NCI-H2107 (cell line): ENCODE measurements around the gene UFSP2.
"Not testable (repeated sequence)": the region's sequence is repeated elsewhere in the genome, so short reads cannot be mapped to it uniquely, and the experiment has no call there.

Experiments used
- DNase-seq: peaks from one replicate; lab custom pipeline; 2025; lab: John Stamatoyannopoulos, UW

Gene UFSP2

DNA sequence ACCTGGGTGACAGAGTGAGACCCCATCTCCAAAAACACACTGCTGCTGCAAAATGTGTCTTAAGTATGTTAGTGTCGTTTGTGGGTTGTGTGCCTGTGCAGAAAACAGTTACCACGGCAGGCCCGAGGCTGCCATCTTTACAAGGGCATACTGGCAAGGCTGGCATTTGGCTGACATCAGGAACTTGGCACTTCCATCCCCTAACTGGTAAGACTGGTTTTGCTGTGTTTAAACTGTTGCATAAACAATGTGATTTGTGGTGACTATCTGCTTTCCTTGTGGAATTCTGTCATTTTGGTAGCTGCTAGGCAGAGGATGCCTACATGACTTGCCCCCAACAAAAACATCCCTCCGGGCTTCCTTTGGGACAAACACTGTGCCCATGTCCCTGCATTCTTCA is 42.3 kb downstream of the UFSP2 start:
- no peak for DNase-seq

DNA sequence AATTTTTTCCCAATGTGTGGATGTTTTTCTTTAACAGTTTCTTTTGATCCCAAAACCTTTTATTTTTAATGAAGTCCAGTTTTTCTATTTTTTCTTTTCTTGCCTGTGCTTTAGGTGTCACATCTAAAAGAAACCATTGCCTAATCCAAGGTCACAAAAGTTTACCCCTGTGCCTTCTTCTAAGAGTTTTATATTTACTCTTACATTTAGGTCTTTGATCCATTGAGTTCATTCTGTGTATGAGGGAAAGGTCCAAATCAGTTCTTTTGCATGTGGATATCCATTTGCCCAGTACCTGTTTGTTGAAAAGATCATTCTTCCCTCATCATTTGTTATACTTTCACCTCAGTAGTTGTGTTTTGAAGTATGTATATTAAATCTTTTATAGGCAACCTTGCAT is 43.0 kb downstream of the UFSP2 start:
- no peak for DNase-seq

DNA sequence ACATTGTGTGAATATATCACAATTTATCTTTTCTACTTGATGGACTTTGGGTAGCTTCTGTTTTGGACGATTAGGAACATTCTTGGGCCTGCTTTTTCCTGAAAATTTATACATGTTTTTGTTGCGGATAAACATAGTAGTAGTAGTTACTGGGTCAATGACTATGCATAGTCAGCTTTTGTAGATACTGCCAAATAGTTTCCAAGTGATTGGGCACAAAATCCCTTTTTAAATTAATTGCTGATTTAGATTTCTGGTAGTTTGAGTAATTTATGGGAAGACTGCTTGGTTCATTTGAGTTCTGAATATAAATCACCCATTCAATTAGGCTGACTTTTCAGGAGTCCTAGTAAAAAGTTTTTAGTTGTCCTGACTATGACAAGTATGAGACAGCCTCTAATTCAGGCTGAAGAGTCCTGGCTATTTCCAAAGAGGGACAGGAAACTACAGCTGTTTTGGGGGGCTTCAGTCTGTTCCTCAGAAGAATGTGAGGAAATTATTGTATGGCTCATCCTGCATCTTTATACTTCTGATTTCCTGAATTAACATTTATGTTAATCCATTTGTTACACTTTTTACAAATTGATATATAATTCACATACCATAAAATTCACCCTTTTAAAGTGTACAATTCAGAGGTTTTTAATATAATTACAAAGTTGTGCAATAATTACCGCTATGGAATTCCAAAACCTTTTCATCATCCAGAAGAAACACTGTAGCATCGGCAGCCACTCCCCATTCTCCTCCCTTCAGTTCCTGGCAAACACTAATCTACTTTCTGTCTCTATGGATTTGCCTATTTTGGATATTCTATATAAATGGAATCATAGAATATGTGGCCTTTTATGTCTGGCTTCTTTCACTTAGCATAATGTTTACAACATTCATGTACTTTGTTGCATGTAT is 44.2 kb downstream of the UFSP2 start:
- no peak for DNase-seq

DNA sequence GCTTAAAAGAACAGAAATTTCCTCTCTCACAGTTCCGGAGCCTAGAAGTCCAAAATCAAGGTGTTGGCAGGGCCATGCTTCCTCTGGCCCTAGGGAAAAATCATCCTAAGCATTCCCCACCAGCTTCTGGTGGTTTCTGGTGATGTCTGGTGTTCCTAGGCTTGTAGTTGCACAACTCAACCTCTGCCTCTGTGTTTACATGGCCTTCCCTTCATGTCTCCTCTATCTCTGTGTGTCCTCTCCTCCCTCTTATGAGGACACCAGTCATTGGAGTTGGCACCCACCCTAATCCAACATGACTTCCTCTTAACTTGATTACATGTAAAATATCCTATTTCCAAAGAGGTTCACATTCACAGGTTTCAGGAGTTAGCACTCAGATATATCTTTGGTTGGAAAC is 45.4 kb downstream of the UFSP2 start:
- no peak for DNase-seq

DNA sequence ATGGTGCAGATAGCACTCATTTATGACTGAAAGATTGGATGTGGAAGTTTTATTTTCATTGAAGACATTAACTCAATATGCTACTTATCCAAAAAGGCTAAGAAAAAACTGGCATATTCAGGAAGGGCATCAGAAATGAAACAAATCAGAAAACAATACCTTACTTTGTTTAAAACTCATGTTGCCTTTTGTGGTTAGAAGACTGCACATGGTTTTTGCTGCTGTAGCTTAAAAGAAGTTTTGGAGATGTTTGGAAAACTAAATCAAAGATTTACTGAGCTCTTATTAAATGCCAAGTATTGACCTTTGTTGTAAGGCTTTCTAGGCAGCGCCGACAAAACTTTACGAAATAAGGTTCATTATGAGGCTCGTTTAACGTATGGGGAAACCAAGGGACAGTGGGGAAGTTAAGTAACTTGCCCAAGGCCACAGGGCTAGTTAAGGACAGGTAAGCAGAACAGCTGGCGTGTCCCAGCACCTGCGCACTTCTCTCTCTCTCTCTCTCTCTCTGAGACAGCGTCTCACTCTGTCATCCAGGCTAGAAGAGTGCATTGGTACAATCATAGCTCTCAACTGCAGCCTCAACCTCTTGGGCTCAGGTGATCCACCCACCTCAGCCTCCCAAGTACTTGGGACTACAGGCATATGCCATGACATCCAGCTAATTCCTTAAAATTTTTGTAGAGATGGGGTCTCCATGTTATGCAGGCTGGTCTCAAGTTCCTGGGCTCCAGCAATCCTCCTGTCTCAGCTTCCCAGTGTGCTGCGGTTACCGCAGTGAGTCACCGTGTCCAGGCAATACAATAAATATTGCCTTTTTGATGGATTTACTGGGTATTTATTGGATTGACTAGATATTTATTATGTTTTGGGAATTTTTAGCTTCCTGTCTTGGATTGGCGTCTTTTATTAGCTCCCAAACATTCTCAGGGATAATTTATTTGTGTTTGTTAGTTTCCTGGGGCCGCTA is 46.2 kb downstream of the UFSP2 start:
- no peak for DNase-seq

DNA sequence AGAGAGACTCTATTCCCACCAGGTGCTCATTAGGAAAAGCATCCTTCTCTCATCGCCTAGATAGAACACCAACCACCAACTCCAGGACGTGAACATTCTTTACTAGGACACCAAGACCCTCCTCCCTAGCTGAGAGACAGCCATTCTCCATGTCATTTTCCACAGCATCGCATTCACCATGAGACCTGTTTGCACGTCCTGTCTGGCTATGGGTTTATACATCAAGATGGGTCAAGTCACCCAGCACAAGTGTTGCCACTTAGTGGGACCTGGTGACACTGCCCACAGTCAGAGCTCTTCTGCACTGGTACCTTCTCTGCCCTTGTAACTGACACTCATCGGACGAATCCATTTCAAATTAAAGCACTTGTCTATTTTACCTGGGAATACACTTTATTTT is 47.5 kb downstream of the UFSP2 start:
- no peak for DNase-seq

DNA sequence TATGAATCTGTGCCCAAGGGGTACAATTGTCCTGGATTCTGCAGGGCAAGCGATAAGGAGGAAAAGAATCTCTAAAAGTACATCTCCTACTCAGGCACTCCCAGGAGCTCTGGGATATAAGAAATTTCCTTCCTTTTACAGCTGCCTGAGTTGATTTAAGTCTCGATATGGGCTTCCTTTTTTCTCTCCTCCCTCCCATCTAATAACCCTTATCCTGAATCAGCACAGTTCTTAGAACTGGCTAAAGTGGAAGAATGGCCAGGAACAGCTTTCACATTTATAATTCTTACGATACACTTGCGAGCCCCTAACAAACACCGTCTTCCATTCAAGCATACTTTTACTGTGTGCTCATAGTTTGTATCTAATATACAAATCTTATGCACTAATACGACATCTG is 51.2 kb downstream of the UFSP2 start:
- no peak for DNase-seq

DNA sequence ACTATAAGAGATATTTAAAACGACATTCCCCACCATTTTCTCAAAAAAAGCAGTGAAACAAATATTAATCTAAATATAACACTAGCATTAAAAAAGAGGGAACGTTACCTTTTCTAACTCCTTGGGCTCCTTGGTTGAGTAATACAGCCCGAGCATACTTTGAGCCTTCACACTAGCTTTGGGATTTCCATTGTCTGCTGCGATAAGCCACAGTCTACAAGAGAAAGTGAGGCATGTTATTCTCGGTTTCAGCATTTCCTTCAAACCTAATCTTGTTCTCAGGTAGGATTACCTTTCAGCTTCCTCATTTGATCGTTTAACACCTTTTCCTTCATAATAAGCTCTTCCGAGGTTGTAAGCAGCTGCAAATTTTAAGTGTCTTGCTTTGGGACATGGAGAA is 51.7 kb downstream of the UFSP2 start:
- no peak for DNase-seq

DNA sequence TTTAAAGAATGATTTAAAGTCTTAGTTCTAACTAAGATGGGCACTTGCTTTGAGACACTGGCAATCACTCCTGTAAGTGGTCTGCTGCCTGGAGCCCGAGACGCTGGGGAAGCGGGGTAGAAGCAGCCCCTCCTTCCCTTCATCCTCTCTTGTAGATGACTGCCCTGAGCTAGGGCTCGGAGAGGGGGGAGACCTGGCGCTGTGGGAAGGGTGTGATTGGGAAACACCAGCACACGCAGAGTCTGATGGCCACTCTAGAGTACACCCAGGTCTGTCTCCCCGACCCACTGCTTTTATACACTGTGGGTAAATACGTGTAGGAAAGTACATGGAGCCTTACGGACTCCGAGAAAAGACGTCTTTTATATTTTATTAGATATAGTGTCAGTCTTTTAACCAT is 54.1 kb downstream of the UFSP2 start:
- no peak for DNase-seq

DNA sequence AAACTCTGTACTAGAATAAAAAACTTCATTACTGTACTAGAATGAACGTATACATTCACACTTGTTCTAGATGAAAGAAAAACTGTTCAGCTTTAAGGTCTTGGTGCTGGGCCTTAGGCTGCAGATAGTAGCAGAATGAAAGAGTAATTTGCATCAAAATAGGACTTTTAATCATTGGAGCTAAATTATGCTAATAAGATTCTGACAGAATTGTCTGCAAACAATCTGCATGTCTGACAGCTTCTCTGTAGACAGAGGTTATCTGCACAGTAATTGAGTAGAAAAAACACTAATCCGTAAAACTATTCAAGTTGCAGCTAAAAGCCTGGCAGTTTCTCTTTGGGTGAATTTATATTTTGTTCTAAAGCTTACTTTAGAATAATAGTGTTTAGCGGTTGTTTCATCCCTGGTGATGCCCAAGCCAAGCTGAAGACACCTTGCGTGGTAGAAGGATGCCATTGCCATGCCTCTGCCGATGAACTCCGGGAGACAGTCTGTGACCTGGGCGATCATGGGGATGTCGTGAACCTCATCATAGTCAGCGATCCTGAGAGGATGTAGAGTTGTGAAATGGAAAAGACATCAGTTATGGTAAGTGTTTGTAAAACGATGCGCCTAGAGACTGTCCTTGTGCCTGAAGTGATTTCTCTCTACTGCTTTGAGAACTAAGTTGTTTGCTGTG is 55.4 kb downstream of the UFSP2 start:
- no peak for DNase-seq

DNA sequence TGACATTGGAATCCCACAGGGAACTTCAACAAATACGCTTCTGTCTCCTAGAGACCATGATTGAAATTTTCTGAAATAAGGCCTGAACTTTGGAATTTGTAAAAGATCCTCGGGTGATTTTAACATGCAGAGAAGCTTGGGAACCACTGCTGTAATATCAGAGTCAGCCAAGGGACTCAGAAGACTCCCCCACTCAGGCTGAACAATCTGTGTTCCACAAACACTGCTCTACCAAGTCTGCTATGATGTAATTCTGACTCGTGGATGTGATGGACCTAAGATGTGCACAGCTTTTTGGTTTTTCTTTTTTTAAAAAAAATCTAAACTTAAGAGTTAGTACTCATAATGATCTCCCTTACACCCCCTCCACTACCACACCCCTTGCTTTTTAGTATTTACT is 56.0 kb downstream of the UFSP2 start:
- no peak for DNase-seq

DNA sequence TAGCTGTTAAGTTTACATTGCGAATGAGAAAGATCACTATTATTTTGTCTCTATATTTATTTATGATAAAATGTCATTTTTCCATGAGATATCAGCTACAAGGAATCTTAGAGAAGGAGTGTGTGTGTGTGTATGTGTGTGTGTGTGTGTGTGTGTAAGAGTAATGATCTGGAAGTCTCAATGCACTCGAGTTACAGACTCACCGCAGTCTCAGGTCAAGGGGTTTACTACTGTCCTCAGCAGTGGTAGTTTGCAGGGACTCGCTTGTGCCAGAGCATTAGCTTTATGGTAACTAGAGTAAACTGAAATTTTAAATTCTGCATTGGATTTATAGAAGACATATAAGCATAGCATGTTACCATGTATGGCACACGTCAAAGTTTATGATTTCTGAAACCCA is 60.9 kb downstream of the UFSP2 start:
- no peak for DNase-seq

DNA sequence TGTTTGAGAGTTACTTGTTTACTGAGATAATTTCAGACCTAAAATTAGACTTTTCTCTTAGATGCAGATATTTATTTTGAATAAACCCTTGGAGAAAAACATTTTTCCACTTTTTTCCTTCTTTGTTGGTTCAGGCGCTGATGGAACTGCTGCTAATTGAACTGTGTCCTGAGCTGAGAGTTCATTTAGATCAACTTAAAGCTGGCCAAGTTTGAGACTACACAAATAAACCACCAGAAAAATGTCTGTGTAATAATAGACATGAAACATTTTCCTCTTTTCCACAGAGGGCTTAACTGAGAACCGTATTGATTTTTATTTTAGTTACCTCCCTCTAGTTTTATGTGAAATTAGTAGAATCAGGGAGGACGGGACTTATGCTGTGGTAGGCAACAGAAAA is 62.5 kb downstream of the UFSP2 start:
- DNase-seq = no peak

DNA sequence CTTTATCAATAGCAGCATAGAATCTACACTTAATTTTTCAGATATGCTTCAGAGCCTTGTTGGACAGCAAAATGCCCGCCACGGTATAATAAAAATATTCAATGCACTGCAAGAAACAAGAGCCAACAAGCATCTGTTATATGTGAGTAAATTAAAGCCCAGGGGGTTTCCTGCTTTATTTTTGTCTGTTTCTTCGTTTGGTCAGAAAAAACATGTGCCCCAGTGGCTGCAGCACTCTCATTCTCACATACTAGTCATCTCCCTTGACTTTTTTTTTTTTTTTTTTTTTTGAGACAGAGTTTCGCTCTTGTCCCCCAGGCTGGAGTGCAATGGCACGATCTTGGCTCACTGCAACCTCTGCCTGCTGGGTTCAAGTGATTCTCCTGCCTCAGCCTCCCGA is 63.2 kb downstream of the UFSP2 start:
- DNase-seq = not testable (repeated sequence)

DNA sequence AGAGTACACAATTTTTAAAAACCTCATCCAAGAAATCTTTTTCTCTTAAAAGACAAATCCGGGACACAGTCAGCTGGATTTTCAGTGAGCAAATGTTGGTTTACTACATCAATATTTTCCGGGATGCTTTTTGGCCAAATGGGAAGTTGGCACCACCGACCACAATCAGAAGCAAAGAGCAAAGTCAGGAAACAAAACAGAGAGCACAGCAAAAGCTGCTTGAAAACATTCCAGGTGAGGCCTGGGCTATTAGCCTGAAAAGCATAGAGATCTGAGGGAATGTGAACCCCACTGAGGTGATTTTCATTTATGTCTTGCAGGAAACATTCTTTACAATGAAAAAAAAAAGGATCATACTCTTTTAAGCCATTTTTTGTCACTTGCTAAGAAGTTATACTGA is 63.9 kb downstream of the UFSP2 start:
- DNase-seq = no peak

DNA sequence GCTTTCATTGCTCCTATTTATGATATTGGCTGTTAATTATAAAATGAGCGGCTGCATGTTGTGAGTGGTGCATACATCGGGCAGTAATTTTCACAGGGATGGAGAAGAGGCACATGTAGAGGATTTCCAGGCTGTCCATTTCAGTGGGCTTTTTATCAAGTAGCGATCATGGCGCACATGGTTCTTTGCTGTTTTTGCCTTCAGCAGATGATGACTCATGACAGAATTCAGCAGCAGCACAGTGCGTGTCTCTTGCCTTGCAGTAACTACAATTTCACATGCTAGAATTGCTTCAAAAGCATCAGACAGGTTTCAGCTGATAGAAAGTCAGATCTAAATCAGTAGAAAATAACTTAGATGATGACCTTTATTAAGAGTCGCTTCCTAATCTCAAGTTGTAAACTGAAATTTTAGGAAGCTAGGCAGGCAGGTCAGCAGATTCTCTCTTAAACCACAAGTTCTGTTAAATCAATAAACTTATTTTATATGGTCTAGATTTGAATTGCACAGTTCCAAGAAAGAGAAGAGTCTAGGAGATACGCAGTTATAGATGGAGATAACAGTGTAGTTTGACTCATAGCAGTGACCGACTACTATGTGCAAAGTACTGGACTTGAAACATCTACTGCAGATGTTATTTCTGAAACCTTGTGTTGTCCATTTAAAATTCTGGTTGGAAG is 65.9 kb downstream of the UFSP2 start:
- no peak for DNase-seq

DNA sequence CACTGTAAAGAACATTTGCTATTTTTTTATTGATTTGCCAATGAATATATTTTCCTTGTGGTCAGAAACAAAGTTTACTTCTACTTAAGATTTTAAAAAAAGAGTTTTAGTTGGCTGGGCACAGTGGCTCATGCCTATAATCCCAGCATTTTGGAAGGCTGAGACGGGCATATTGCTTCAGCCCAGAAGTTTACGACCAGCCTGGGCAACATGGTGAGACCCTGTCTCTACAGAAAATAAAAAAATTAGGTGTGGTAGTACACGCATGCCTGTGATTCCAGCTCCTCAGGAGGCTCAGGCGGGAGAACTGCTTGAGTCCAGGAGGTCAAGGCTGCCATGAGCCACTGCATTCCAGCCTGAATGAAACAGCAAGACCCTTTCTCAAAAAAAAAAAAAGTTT is 66.8 kb downstream of the UFSP2 start:
- no peak for DNase-seq

DNA sequence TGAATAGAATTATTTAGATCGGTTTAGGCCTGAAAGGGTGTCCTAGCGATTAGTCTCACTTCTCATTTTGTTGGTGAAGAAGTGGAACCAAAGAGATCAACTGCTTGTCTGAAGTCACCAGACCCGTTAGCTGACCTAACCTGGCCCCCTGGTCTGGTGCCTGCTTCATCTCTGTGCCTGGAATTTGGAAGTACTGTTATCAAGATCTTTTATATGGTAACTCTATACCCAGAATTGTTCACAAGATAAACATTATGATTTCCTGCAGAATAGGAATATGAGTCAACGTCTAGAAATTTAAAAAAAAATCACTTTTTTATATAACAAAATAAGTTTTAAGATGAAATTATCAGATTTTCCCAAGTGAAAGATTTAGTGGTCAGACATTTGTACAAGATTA is 67.2 kb downstream of the UFSP2 start:
- no peak for DNase-seq

DNA sequence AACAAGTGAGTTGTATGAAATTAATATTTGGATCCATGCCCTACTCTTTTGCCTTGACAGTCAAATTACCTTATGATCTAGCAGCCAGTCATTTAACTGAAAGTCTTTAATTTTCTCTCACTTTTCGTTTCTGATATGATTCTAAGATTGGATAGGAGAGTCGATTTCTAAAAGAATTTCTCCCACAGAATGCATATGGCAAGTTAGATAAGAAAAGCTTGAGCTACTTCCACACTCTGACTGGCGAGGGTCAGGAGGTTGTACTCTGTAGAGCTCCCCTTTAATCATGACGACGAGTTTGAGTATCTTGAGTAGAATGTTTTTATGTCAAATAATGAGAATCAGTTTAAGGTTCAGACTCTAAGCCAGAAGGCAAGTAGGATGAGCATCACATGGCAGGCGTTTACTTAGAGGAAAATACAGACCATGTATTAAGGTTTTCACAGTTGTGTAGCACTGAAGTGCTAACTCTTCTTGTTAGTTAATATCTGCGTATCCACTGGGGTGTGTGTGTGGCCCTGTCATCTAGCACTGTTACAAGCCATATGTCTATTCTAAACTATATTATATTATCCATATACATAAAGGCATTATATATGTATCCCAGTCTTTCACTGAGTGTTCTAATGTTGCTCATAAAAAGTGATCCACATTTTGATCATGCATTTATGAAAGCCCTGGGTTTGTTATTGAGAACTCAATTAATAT is 67.9 kb downstream of the UFSP2 start:
- DNase-seq = no peak

DNA sequence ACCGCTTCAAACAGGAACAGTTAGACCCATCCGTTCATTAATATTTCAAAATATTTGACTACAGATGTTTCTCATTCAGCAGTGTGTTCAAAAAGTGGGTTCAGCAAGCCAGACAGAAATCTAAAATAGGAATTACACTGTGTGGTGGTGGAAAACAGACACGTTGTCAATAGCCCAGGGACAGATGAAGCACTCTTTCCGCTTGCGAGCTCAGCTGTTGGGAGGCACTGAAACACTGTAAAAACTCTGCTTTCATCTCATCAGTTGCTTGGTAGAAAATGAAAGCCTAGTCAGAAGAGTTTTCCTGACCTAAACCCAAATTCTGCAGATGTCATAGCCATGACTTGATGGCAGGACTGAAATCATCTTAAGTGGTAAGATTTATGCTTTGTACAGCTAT is 68.6 kb downstream of the UFSP2 start:
- no peak for DNase-seq

DNA sequence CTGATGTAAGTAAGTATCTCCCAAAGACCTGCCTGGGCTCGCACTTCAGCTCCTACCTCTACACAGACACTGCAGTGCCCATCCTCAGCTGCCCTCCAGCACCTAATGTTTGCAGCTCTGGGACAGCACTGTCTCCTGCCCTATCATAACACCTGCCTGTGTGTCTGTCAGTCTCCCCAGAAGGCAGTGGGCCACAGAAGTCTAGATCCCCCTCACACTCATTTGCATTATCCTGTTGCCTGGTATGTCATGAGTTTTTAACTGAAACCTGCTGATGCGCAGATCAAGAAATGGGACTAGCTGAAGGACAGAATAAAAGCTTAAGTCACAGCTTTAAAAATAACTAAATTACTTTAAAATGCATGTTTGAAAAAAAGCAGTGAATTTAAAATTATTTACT is 73.0 kb downstream of the UFSP2 start:
- no peak for DNase-seq
